H1 (cell line): ENCODE results near the gene HOXD4. TPM values are rescaled to one million over a fixed set of nuclear protein-coding genes. Genes with fewer than 3 reads are reported as not detected.

Source experiments
- CTCF ChIA-PET: fragments of 300-600 bp; sonication (Branson Sonifier 250); formaldehyde crosslinking; loops from one replicate; lab custom pipeline; 2021; ENCODE audit not compliant: partially characterized antibody; lab: Charles Lee
- POLR2A ChIA-PET: fragments of 300-600 bp; sonication (Branson Sonifier 250); formaldehyde crosslinking; loops from one replicate; lab custom pipeline; 2021; ENCODE audit warnings: inconsistent platforms; ENCODE audit not compliant: partially characterized antibody; lab: Charles Lee
- DNase-seq, 2 experiments: peaks; one replicate each; pipeline versions ENCODE4 v3.0.0 to v3.0.0-alpha.2; 2010 to 2022; ENCODE audit warnings: low spot score in 2 of 2, low read depth in 1 of 2, mixed read lengths in 1 of 2
- FAIRE-seq: peaks from 2 replicates; lab custom pipeline; 2011; peaks lifted over from hg19 to GRCh38; lab: Jason Lieb, UNC
- H2AFZ ChIP-seq: 2 replicates; pipeline ENCODE4 v1.8.1; 2012; ENCODE audit warnings: low read length, inconsistent platforms
- H2AK5ac ChIP-seq: 2 replicates; pipeline ENCODE4 v1.6.1; 2013; ENCODE audit warnings: low read depth, low read length
- H2BK120ac ChIP-seq: replicated peaks from 2 replicates; pipeline ENCODE3; 2013; ENCODE audit warnings: low read depth, low read length, inconsistent platforms
- H2BK12ac ChIP-seq: 2 replicates; pipeline ENCODE4 v1.6.1; 2013; ENCODE audit warnings: low read depth, low read length
- H2BK15ac ChIP-seq: 2 replicates; pipeline ENCODE4 v1.6.1; 2013; ENCODE audit warnings: low read length
- H2BK20ac ChIP-seq: 2 replicates; pipeline ENCODE4 v1.6.1; 2013; ENCODE audit warnings: low read length
- H2BK5ac ChIP-seq: 2 replicates; pipeline ENCODE4 v1.6.1; 2013; ENCODE audit warnings: low read depth, low read length
- H3K14ac ChIP-seq: 2 replicates; pipeline ENCODE4 v1.6.1; 2013; ENCODE audit warnings: inconsistent platforms; ENCODE audit not compliant: insufficient read length
- H3K18ac ChIP-seq: 2 replicates; pipeline ENCODE4 v1.6.1; 2013; ENCODE audit warnings: low read length; ENCODE audit errors: extremely low read depth
- H3K23ac ChIP-seq: 2 replicates; pipeline ENCODE4 v1.6.1; 2013; ENCODE audit warnings: inconsistent platforms; ENCODE audit not compliant: insufficient read length
- H3K23me2 ChIP-seq: 2 replicates; pipeline ENCODE4 v1.6.1; 2013; ENCODE audit warnings: low read depth, low read length
- H3K27ac ChIP-seq: 2 replicates; pipeline ENCODE4 v1.6.1; 2011; ENCODE audit warnings: low read depth, low read length, inconsistent platforms
- H3K27me3 ChIP-seq, 4 experiments: replicated peaks in 1 of 4; 1 replicate in 1 of 4; 2 replicates in 3 of 4; pipeline versions ENCODE4 v1.6.1 to v1.8.1; 2011 to 2013; ENCODE audit warnings: low read length in 3 of 4, mild to moderate bottlenecking in 3 of 4, inconsistent platforms in 2 of 4, mixed read lengths in 2 of 4, moderate library complexity in 1 of 4; ENCODE audit not compliant: control insufficient read depth in 3 of 4, insufficient read depth in 3 of 4; ENCODE audit errors: extremely low read depth in 1 of 4
- H3K36me3 ChIP-seq, 4 experiments: 2 replicates each; pipeline versions ENCODE4 v1.6.1 to v1.8.1; 2011 to 2013; ENCODE audit warnings: mild to moderate bottlenecking in 4 of 4, low read length in 3 of 4, moderate library complexity in 2 of 4, control low read depth in 1 of 4, inconsistent platforms in 1 of 4; ENCODE audit not compliant: insufficient read depth in 4 of 4, control insufficient read depth in 2 of 4
- H3K4ac ChIP-seq: replicated peaks from 2 replicates; pipeline ENCODE3; 2013; ENCODE audit warnings: low read length, low read depth, mixed read lengths, inconsistent platforms; ENCODE audit not compliant: insufficient read length
- H3K4me1 ChIP-seq, 4 experiments: replicated peaks in 1 of 4; 1 replicate in 1 of 4; 2 replicates in 3 of 4; pipeline versions ENCODE4 v1.6.1 to v1.8.1; 2011 to 2013; ENCODE audit warnings: low read length in 3 of 4, inconsistent platforms in 2 of 4, mixed read lengths in 1 of 4; ENCODE audit not compliant: insufficient read depth in 4 of 4, control insufficient read depth in 3 of 4
- H3K4me2 ChIP-seq, 2 experiments: 2 replicates each; pipeline versions ENCODE4 v1.6.1 to v1.8.1; 2011 to 2013; ENCODE audit warnings: low read depth in 2 of 2, low read length in 2 of 2, control low read depth in 1 of 2, inconsistent platforms in 1 of 2, mild to moderate bottlenecking in 1 of 2; ENCODE audit not compliant: insufficient read depth in 1 of 2
- H3K4me3 ChIP-seq, 4 experiments: fragments of 200-600, 300-600 bp in 1 of 4; sonication (generic), shearing (Covaris generic), sonication (Bioruptor Twin) in 1 of 4; 2 replicates each; pipeline versions ENCODE4 v1.5.1 to v1.8.1; 2011 to 2016; ENCODE audit warnings: low read length in 4 of 4, low read depth in 3 of 4, control low read depth in 2 of 4, inconsistent platforms in 2 of 4, mild to moderate bottlenecking in 2 of 4, mixed read lengths in 1 of 4, moderate library complexity in 1 of 4; ENCODE audit not compliant: insufficient read depth in 2 of 4; ENCODE audit errors: extremely low read depth in 1 of 4
- H3K56ac ChIP-seq: replicated peaks from 2 replicates; pipeline ENCODE3; 2013; ENCODE audit warnings: low read depth, mild to moderate bottlenecking, mixed read lengths, low read length, inconsistent platforms; ENCODE audit not compliant: insufficient read length
- H3K79me1 ChIP-seq: 2 replicates; pipeline ENCODE4 v1.6.1; 2013; ENCODE audit warnings: low read depth, low read length, control low read depth
- H3K79me2 ChIP-seq, 2 experiments: 2 replicates each; pipeline versions ENCODE4 v1.6.1 to v1.8.1; 2012 to 2013; ENCODE audit warnings: low read length in 2 of 2, mild to moderate bottlenecking in 2 of 2, inconsistent platforms in 1 of 2; ENCODE audit not compliant: insufficient read depth in 2 of 2, control insufficient read depth in 1 of 2
- H3K9ac ChIP-seq, 4 experiments: replicated peaks in 1 of 4; 1 replicate in 1 of 4; 2 replicates in 3 of 4; pipeline versions ENCODE4 v1.6.1 to v1.8.1; 2011 to 2013; ENCODE audit warnings: low read depth in 3 of 4, low read length in 3 of 4, control low read depth in 2 of 4, mild to moderate bottlenecking in 2 of 4, moderate library complexity in 2 of 4, inconsistent platforms in 1 of 4; ENCODE audit errors: extremely low read depth in 1 of 4
- H3K9me3 ChIP-seq, 2 experiments: 2 replicates each; pipeline versions ENCODE4 v1.6.1 to v1.8.1; 2012 to 2013; ENCODE audit warnings: mild to moderate bottlenecking in 2 of 2, moderate library complexity in 2 of 2, control low read depth in 1 of 2, inconsistent platforms in 1 of 2, low read depth in 1 of 2, low read length in 1 of 2, mixed read lengths in 1 of 2; ENCODE audit not compliant: insufficient read depth in 2 of 2
- H4K20me1 ChIP-seq, 2 experiments: replicated peaks in 1 of 2; 2 replicates each; pipeline versions ENCODE3 to v1.8.1; 2011 to 2013; ENCODE audit warnings: inconsistent platforms in 2 of 2, low read length in 2 of 2, mild to moderate bottlenecking in 1 of 2; ENCODE audit not compliant: insufficient read depth in 2 of 2, control insufficient read depth in 1 of 2
- H4K5ac ChIP-seq: 2 replicates; pipeline ENCODE4 v1.6.1; 2013; ENCODE audit warnings: low read length, low read depth, mixed read lengths, inconsistent platforms; ENCODE audit not compliant: insufficient read length
- H4K8ac ChIP-seq: 2 replicates; pipeline ENCODE4 v1.8.0; 2013; ENCODE audit warnings: mild to moderate bottlenecking, moderate library complexity, low read length, inconsistent platforms; ENCODE audit not compliant: insufficient read depth; ENCODE audit errors: extremely low read depth
- H4K91ac ChIP-seq: replicated peaks from 2 replicates; pipeline ENCODE3; 2013; ENCODE audit warnings: low read length, mixed read lengths, inconsistent platforms; ENCODE audit not compliant: insufficient read length
- BACH1 ChIP-seq: IDR thresholded peaks from 2 replicates; pipeline ENCODE4 v1.6.1; 2012; ENCODE audit warnings: low read length, improper control_type of control experiment
- E2F6 ChIP-seq: IDR thresholded peaks from 2 replicates; pipeline ENCODE4 v1.6.1; 2012; ENCODE audit warnings: inconsistent platforms
- EZH2 ChIP-seq: fragments of 200-600 bp; sonication (generic); IDR thresholded peaks from 2 replicates; pipeline ENCODE4 v1.7.1; 2012; ENCODE audit warnings: low read depth, mild to moderate bottlenecking, moderate library complexity, low read length, inconsistent platforms; ENCODE audit not compliant: severe bottlenecking
- KDM1A ChIP-seq: fragments of 200-600, 300-600 bp; sonication (generic); IDR thresholded peaks from 2 replicates; pipeline ENCODE4 v1.7.1; 2016; ENCODE audit warnings: mild to moderate bottlenecking, low read length, borderline replicate concordance
- KDM4A ChIP-seq: IDR thresholded peaks from one replicate; pipeline ENCODE4 v1.7.1; 2012; ENCODE audit warnings: low read depth, mild to moderate bottlenecking, moderate library complexity, low read length, inconsistent platforms; ENCODE audit not compliant: severe bottlenecking
- POLR2A ChIP-seq, 2 experiments: IDR thresholded peaks; 1 replicate in 1 of 2; 2 replicates in 1 of 2; pipeline ENCODE4 v1.6.1; 2011; ENCODE audit warnings: low read depth in 2 of 2, low read length in 2 of 2, mild to moderate bottlenecking in 2 of 2; ENCODE audit errors: control extremely low read depth in 1 of 2
- RBBP5 ChIP-seq: IDR thresholded peaks from 2 replicates; pipeline ENCODE4 v1.7.1; 2012; ENCODE audit warnings: low read depth, mild to moderate bottlenecking, inconsistent platforms, low read length, moderate library complexity, borderline replicate concordance
- RNF2 ChIP-seq: fragments of 200-900, 300-1000 bp; sonication (generic); IDR thresholded peaks from 2 replicates; pipeline ENCODE4 v1.7.1; 2016; ENCODE audit warnings: borderline replicate concordance, low read depth, mild to moderate bottlenecking, antibody characterized with exemption, low read length; ENCODE audit not compliant: poor library complexity, severe bottlenecking; ENCODE audit errors: missing control alignments
- SIRT6 ChIP-seq: IDR thresholded peaks from one replicate; pipeline ENCODE4 v1.7.1; 2012; ENCODE audit warnings: low read length, inconsistent platforms
- SUZ12 ChIP-seq: fragments of 200-600 bp; sonication (generic); IDR thresholded peaks from 2 replicates; pipeline ENCODE4 v1.6.1; 2012; ENCODE audit warnings: mild to moderate bottlenecking, inconsistent platforms, low read length, moderate library complexity, mixed read lengths
- TCF12 ChIP-seq: IDR thresholded peaks from 2 replicates; pipeline ENCODE4 v1.6.1; 2011; ENCODE audit warnings: low read depth, mild to moderate bottlenecking, low read length
- WGBS, 2 experiments: shearing (Covaris generic) in 1 of 2; methylation state at CpG; one replicate each; pipeline versions ENCODE4 v1.1.6 to v1.1.7; 2013 to 2015; ENCODE audit warnings: low lambda C conversion rate in 2 of 2, mixed read lengths in 2 of 2, inconsistent platforms in 1 of 2, low coverage in 1 of 2, missing lambda C conversion rate in 1 of 2; ENCODE audit not compliant: insufficient replicate concordance in 2 of 2, insufficient coverage in 1 of 2, insufficient read length in 1 of 2; ENCODE audit errors: extremely low coverage in 1 of 2, missing lambda C conversion rate in 1 of 2; 5-methylcytosine and 5-hydroxymethylcytosine counted together
- polyA plus RNA-seq, 7 experiments: library from polyadenylated mRNA; depleted of rRNA in 3 of 7; stranded (reverse) in 5 of 7; unstranded in 2 of 7; fragments of >200 nt in 5 of 7; fragments of 200-250 nt in 2 of 7; gene quantifications; 1 replicate in 5 of 7; 2 replicates in 1 of 7; 4 replicates in 1 of 7; pipeline versions ENCODE4 v1.2.1 to v1.2.3, GENCODE V29; 2011 to 2013; ENCODE audit warnings: missing spikeins in 2 of 7, mixed read lengths in 2 of 7
- total RNA-seq: library from RNA; stranded (reverse); fragmentation: NEBNext Ultra II Directional; extraction: Animal tissue kit (Norgen Biotek cat#: 25700); gene quantifications from 2 replicates; pipeline ENCODE4 v1.2.1, GENCODE V29; 2021

The HOXD4 gene
- total and polyA plus RNA-seq, 2 of the 8 experiments (the other 6 are each of a cell fraction or from before 2014, with no cell fraction given): not detected

GRCh38 chr2:176130147-176130956 lies 21.0 kb upstream of the HOXD4 start:
- Histone ChIP-seq H3K14ac (no peak overlapping the region), H2BK5ac (no peak overlapping the region), H2BK12ac (no peak overlapping the region), H3K9ac (no peak overlapping the region), H3K79me2 (no peaks in the 10 kb centered on the region), H4K8ac (no peak overlapping the region), H3K27ac (no peak overlapping the region), H3K9me3 (no peaks in the 10 kb centered on the region), H3K36me3 (peaks cover 0 to 17% (median 0%) of the 10 kb centered on the region in 4 experiments; a peak in 1 of 8 replicates), H3K4me3 (peak overlapping the region in 2 of 4 experiments; percentile 11 to 24; a peak in 2 of 8 replicates), H3K79me1 (no peaks in the 10 kb centered on the region), H3K4ac (no peak overlapping the region), H3K4me1 (peaks cover 0 to 11% (median 5%) of the 10 kb centered on the region in 4 experiments; a peak in 6 of 7 replicates), H3K27me3 (peaks cover 94 to 100% (median 98%) of the 10 kb centered on the region in 4 experiments), H4K91ac (no peak overlapping the region), H2BK20ac (no peak overlapping the region), H2BK15ac (no peak overlapping the region), H4K20me1 (peaks cover 15 to 27% of the 10 kb centered on the region in 2 experiments), H3K4me2 (peak overlapping the region; percentile 56 to 70), H2AK5ac (no peak overlapping the region), H2AFZ (no peak overlapping the region), H4K5ac (no peak overlapping the region), H2BK120ac (no peak overlapping the region), H3K23me2 (no peaks in the 10 kb centered on the region; the same call in 1 of the 2 replicates), H3K23ac (no peak overlapping the region), H3K56ac (no peak overlapping the region), H3K18ac (no peak overlapping the region)
- 2% methylated on average over 32 of the region's 100 CpGs; no CpG with 5 or more reads in 1 of the 2 experiments for WGBS, 2 experiments
- FAIRE-seq: no peak
- POLR2A ChIA-PET: interaction anchor here (0.7 to 1.2 kb wide), 2 partner anchors 26 to 1856 kb away, joined by 3 to 4 read pairs; no protein-coding TSS in a partner anchor
- peak in 1 of 2 experiments; percentile 63 for DNase-seq
- CTCF ChIA-PET: interaction anchor here (0.6 to 4.5 kb wide), 14 partner anchors 9 to 1018 kb away, joined by 3 to 30 read pairs (median 4); no protein-coding TSS in a partner anchor
- TF ChIP-seq SIRT6: no peak
- no peak for TF ChIP-seq BACH1
- no peak for TF ChIP-seq RBBP5
- peak; percentile 97 for TF ChIP-seq EZH2
- no peak for TF ChIP-seq POLR2A (IDR thresholded peaks at IDR 0.05; ENCODE audit: control extremely low read depth in 1 of 2, low read depth in 2 of 2, low read length in 2 of 2)
- TF ChIP-seq KDM1A: no peak
- TF ChIP-seq RNF2: peak; percentile 65
- no peak for TF ChIP-seq KDM4A
- no peak for TF ChIP-seq TCF12
- TF ChIP-seq SUZ12: peak; percentile 96
- TF ChIP-seq E2F6: no peak
